Measurements from ENCODE around the gene BPIFB2. TPM values are rescaled to one million over a fixed set of nuclear protein-coding genes. Genes with fewer than 3 reads are reported as not detected.

Gene BPIFB2
- total RNA-seq, 4 donors from 2014 or later, result not detected

DNA sequence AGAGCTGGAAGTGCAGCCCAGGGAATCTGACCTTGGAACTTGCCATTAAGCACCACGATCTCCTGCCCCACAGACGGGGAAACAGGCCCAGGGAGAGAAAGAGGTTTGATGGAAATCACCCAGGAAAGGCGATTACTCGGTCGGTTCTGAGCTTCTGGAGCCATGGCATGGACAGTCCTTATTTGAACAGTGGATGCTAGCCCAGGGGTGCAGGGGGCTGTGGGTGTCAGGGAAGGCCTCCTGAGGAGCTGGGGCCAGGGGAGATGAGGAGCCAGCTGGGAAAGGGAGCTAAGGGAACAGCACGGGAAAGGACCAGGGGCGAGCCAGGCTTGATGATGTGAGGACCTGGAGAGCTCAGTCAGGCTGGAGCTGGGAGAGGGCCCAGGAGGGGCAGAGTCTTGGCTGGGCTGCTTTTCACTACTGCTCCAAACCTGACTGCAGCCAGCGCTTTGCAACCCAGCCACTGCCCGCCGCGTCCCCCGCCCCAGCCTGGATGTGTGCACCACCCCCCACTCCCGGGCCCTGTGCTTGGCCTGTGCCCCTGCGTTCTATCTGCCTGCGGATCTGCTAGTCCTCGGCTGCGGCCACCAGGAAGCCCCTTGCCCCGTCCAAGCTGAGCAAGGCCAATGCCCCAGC is 21.1 kb upstream of the BPIFB2 start:
- Histone ChIP-seq H3K4me3 (no peak overlapping the region), H3K27me3 (no peaks in the 10 kb centered on the region), H3K4me1 (no peaks in the 10 kb centered on the region), H3K36me3 (no peaks in the 10 kb centered on the region), H3K27ac (no peak overlapping the region), H3K9me3 (no peaks in the 10 kb centered on the region)
- no peak for DNase-seq
- TF ChIP-seq POLR2A (IDR thresholded peaks at IDR 0.05), result no peak
- TF ChIP-seq, protein P1, sequence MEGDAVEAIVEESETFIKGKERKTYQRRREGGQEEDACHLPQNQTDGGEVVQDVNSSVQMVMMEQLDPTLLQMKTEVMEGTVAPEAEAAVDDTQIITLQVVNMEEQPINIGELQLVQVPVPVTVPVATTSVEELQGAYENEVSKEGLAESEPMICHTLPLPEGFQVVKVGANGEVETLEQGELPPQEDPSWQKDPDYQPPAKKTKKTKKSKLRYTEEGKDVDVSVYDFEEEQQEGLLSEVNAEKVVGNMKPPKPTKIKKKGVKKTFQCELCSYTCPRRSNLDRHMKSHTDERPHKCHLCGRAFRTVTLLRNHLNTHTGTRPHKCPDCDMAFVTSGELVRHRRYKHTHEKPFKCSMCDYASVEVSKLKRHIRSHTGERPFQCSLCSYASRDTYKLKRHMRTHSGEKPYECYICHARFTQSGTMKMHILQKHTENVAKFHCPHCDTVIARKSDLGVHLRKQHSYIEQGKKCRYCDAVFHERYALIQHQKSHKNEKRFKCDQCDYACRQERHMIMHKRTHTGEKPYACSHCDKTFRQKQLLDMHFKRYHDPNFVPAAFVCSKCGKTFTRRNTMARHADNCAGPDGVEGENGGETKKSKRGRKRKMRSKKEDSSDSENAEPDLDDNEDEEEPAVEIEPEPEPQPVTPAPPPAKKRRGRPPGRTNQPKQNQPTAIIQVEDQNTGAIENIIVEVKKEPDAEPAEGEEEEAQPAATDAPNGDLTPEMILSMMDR (IDR thresholded peaks at IDR 0.05), result no peak

DNA sequence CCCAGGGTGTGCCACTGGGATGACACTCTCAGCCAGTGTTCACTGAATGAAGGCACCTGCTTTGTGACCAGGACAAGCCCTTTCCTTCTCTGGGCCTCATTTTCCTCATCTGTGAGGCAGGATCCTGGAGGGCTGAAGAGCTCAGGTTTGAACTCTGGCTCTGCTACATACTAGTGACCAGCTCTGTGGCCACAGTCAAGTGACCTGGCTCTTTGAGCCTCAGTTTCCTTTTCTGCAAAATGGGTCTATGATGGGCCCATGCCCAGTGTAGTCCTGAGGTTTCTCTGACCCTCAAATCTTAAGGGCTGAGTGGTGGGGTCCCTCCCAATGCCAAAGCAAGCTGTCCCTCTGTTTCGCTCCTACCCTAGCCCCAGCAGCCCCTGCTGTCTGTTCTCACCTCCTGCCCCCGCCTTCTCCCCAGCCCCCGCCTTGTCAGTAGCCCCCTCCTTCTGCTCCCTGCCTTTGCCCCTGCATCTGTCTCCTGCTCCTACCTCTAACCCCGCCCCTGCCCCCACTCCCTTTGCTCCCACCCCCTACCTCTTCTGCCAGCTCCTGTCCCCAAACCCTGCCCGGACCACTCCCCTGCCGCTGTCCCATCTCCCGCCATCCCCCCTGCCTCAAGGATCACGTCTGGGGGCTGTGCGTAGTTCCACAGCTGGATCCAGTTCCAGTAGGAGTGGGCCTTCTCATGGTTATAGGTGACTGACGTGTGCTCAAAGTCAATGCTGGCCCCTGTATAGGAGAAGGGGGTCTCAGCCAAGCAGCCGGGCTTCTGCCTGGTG is 20.3 kb upstream of the BPIFB2 start:
- Histone ChIP-seq H3K4me3 (no peak overlapping the region), H3K4me1 (no peaks in the 10 kb centered on the region), H3K27ac (no peak overlapping the region), H3K27me3 (no peaks in the 10 kb centered on the region), H3K9me3 (no peaks in the 10 kb centered on the region), H3K36me3 (no peaks in the 10 kb centered on the region)
- no peak for DNase-seq
- TF ChIP-seq, protein P1 (IDR thresholded peaks at IDR 0.05), result no peak
- no peak for TF ChIP-seq POLR2A (IDR thresholded peaks at IDR 0.05)

- no peak for DNase-seq
- TF ChIP-seq POLR2A (IDR thresholded peaks at IDR 0.05), result no peak
- TF ChIP-seq, protein P1 (IDR thresholded peaks at IDR 0.05), result no peak
- H3K36me3 ChIP-seq, result no peaks in the 10 kb centered on the region
These were observed 19.5 kb upstream of the BPIFB2 start for GRCh38 chr20:32988008-32988407.

GRCh38 chr20:32989507-32990283 is 17.8 kb upstream of the BPIFB2 start:
- TF ChIP-seq POLR2A (IDR thresholded peaks at IDR 0.05), result no peak
- TF ChIP-seq, protein P1 (IDR thresholded peaks at IDR 0.05), result no peak
- H3K9me3 ChIP-seq, result no peaks in the 10 kb centered on the region
- DNase-seq, result no peak
- no peaks in the 10 kb centered on the region for H3K4me1 ChIP-seq
- H3K27ac ChIP-seq, result no peak overlapping the region
- H3K4me3 ChIP-seq, result no peak overlapping the region
- H3K27me3 ChIP-seq, result no peaks in the 10 kb centered on the region
- no peaks in the 10 kb centered on the region for H3K36me3 ChIP-seq

More at GRCh38 chr20:32988008-32988407, 19.5 kb upstream of the BPIFB2 start:
- no peaks in the 10 kb centered on the region for H3K4me1 ChIP-seq
- no peaks in the 10 kb centered on the region for H3K27me3 ChIP-seq
- no peak overlapping the region for H3K27ac ChIP-seq
- no peaks in the 10 kb centered on the region for H3K9me3 ChIP-seq
- no peak overlapping the region for H3K4me3 ChIP-seq

DNA sequence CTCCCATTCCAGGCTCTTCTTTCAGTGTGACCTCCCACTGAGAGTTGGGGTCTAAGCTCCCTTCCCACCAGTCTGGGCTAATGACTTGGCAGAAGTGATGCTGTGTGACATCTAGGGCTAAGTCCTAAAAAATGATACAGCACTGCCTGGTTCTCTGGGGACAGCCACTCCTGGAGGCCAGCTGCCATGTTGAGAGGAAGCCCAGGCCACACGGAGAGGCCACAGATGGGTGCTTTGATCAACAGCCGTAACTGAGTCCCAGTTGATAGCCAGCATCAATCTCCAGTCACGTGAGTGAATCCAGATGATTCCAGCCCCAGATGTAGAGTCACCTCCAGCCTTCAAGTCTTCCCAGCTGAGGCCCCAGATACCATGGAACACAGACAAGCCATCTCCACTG is 17.1 kb upstream of the BPIFB2 start:
- H3K27me3 ChIP-seq, result no peaks in the 10 kb centered on the region
- H3K4me3 ChIP-seq, result no peak overlapping the region
- H3K4me1 ChIP-seq, result no peaks in the 10 kb centered on the region
- no peaks in the 10 kb centered on the region for H3K9me3 ChIP-seq
- no peaks in the 10 kb centered on the region for H3K36me3 ChIP-seq
- TF ChIP-seq POLR2A (IDR thresholded peaks at IDR 0.05), result no peak
- TF ChIP-seq, protein P1 (IDR thresholded peaks at IDR 0.05), result no peak
- no peak for DNase-seq
- no peak overlapping the region for H3K27ac ChIP-seq
